HFFc6 (cell line): ENCODE measurements around the gene TAX1BP1. TPM values are rescaled to one million over a fixed set of nuclear protein-coding genes. Genes with fewer than 3 reads are reported as not detected.
A peak's percentile ranks its signal among the peaks of the same experiment; 100 is the strongest.

ENCODE experiments used
- DNase-seq: peaks from one replicate; pipeline ENCODE4 v3.0.0-alpha.2; 2018
- H3K27ac Mint-ChIP-seq: 2 replicates; pipeline ENCODE4 v1.8.0; 2020; ENCODE audit warnings: mild to moderate bottlenecking, mixed read lengths
- H3K27me3 Mint-ChIP-seq: 2 replicates; pipeline ENCODE4 v1.8.0; 2021; ENCODE audit warnings: mild to moderate bottlenecking, moderate library complexity, mixed read lengths; ENCODE audit not compliant: insufficient read depth
- H3K36me3 Mint-ChIP-seq: 2 replicates; pipeline ENCODE4 v1.8.0; 2021; ENCODE audit warnings: low read depth, mixed read lengths
- H3K4me1 Mint-ChIP-seq: 2 replicates; pipeline ENCODE4 v1.8.0; 2020; ENCODE audit warnings: low read depth, mixed read lengths
- H3K4me3 Mint-ChIP-seq: 2 replicates; pipeline ENCODE4 v1.8.0; 2020; ENCODE audit warnings: mild to moderate bottlenecking, moderate library complexity, mixed read lengths
- H3K9me3 Mint-ChIP-seq: 2 replicates; pipeline ENCODE4 v1.8.0; 2020; ENCODE audit warnings: mild to moderate bottlenecking, mixed read lengths
- long read RNA-seq: library from polyadenylated mRNA; unstranded; transcript quantifications from one replicate; pipeline ENCODE4 v2.0.0, GENCODE V29; 2019
- total RNA-seq, 6 experiments: library from RNA; stranded (reverse); fragmentation: NEBNext Ultra II Directional; extraction: Animal tissue kit (Norgen Biotek cat#: 25700); gene quantifications; 2 replicates in 1 of 6; 3 replicates in 5 of 6; pipeline ENCODE4 v1.2.3, GENCODE V29; 2021
- TF ChIP-seq, protein P1 (sequence below): fragments of 200-600 bp; sonication (generic); IDR thresholded peaks from 2 replicates; pipeline ENCODE4 v1.5.0; 2021; ENCODE audit warnings: antibody characterized with exemption, mild to moderate bottlenecking

TAX1BP1 gene
- 100 to 1,000 TPM; 106 to 138 (median 120) TPM for total RNA-seq
- long read RNA-seq, transcript TAX1BP1-202 (17 exons, 2,892 nt) = minor isoform, 8 of 272 reads
- long read RNA-seq, transcript TAX1BP1-201 (17 exons, 2,478 nt) = major isoform, 73 of 272 reads
- long read RNA-seq, partial matches to known transcripts = 162 of 272 reads
- long read RNA-seq, other reads (novel, unspliced or antisense) = 29 of 272 reads

- Mint-ChIP-seq H3K27me3 (peaks cover 2% of the 10 kb centered on the region; the same call in 1 of the 2 replicates), H3K4me3 (peak within 1 kb of the TSS; percentile 90), H3K4me1 (peaks cover 55% of the 10 kb centered on the region), H3K9me3 (no peaks in the 10 kb centered on the region), H3K27ac (peak within 1 kb of the TSS; percentile 91), H3K36me3 (peaks cover 17% of the 10 kb centered on the region)
- TF ChIP-seq, protein P1, sequence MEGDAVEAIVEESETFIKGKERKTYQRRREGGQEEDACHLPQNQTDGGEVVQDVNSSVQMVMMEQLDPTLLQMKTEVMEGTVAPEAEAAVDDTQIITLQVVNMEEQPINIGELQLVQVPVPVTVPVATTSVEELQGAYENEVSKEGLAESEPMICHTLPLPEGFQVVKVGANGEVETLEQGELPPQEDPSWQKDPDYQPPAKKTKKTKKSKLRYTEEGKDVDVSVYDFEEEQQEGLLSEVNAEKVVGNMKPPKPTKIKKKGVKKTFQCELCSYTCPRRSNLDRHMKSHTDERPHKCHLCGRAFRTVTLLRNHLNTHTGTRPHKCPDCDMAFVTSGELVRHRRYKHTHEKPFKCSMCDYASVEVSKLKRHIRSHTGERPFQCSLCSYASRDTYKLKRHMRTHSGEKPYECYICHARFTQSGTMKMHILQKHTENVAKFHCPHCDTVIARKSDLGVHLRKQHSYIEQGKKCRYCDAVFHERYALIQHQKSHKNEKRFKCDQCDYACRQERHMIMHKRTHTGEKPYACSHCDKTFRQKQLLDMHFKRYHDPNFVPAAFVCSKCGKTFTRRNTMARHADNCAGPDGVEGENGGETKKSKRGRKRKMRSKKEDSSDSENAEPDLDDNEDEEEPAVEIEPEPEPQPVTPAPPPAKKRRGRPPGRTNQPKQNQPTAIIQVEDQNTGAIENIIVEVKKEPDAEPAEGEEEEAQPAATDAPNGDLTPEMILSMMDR = no peak
- DNase-seq = peak; percentile 91
Measured at GRCh38 chr7:27739909-27740448, at the start of gene TAX1BP1. TSS of gene TAX1BP1 (plus strand) at chr7:27740162. CDS start at chr7:27748525, 8,363 bp downstream.

DNA sequence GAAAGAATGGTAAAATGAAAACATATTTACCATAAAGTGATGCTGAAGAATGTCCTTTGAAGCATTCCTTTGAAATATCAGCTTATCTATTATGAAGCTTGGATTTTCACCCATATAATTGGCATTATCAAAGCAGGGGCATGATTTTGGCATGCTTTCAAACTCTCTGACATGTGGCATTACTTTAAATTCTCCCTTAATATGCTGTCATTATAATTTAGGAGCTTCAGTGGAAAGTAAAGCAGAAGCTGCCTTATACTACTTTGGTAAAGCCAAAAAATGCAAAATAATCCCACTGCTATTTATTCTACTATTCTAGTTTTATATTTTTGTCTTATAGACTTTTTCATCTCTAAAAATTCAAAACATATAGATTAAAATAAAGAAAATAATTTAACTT, 49.3 kb upstream of the TAX1BP1 start:
- no peak for DNase-seq
- TF ChIP-seq, protein P1 = no peak
- Mint-ChIP-seq H3K9me3 (peaks cover 4% of the 10 kb centered on the region; the same call in 1 of the 2 replicates), H3K27ac (no peak overlapping the region), H3K4me3 (no peak overlapping the region), H3K36me3 (peaks cover 7% of the 10 kb centered on the region; the same call in 1 of the 2 replicates), H3K4me1 (peaks cover 64% of the 10 kb centered on the region), H3K27me3 (no peaks in the 10 kb centered on the region)

- Mint-ChIP-seq H3K27ac (no peak overlapping the region), H3K9me3 (no peaks in the 10 kb centered on the region), H3K4me1 (peaks cover 50% of the 10 kb centered on the region), H3K36me3 (no peaks in the 10 kb centered on the region), H3K27me3 (no peaks in the 10 kb centered on the region), H3K4me3 (no peak overlapping the region)
- no peak for DNase-seq
- TF ChIP-seq, protein P1 = no peak
Measured at GRCh38 chr7:27693794-27694193, 46.2 kb upstream of the TAX1BP1 start.

GRCh38 chr7:27695096-27695495, 44.9 kb upstream of the TAX1BP1 start:
- no peak overlapping the region for H3K27ac Mint-ChIP-seq
- DNase-seq = no peak
- H3K9me3 Mint-ChIP-seq = no peaks in the 10 kb centered on the region
- no peak overlapping the region for H3K4me3 Mint-ChIP-seq
- H3K27me3 Mint-ChIP-seq = no peaks in the 10 kb centered on the region
- H3K4me1 Mint-ChIP-seq = peaks cover 37% of the 10 kb centered on the region
- TF ChIP-seq, protein P1 = no peak
- no peaks in the 10 kb centered on the region for H3K36me3 Mint-ChIP-seq

GRCh38 chr7:27697861-27698430, 42.0 kb upstream of the TAX1BP1 start:
- Mint-ChIP-seq H3K27ac (peak overlapping the region; percentile 19; the same call in 1 of the 2 replicates), H3K4me1 (peaks cover 38% of the 10 kb centered on the region), H3K9me3 (no peaks in the 10 kb centered on the region), H3K4me3 (no peak overlapping the region), H3K27me3 (no peaks in the 10 kb centered on the region; the same call in 1 of the 2 replicates), H3K36me3 (no peaks in the 10 kb centered on the region)
- TF ChIP-seq, protein P1 = no peak
- DNase-seq = peak; percentile 30
